MM.1S (cell line): ENCODE measurements around the gene HECTD4.

Source experiments
- CTCF ChIP-seq: fragments of 300-600 bp; sonication (generic); IDR thresholded peaks from 2 replicates; pipeline ENCODE4 v1.5.1; 2016; ENCODE audit warnings: antibody characterized with exemption, low read length, mixed read lengths
- EZH2phosphoT487 ChIP-seq: fragments of 300-600 bp; sonication (generic); IDR thresholded peaks from 2 replicates; pipeline ENCODE4 v1.6.1; 2018; ENCODE audit warnings: antibody characterized with exemption, low read length

GRCh38 chr12:112330706-112331105 lies 51.5 kb downstream of the HECTD4 start:
- TF ChIP-seq CTCF (no peak), EZH2phosphoT487 (no peak)
